LNCAP (cell line): ENCODE measurements around the gene BCS1L.

Experiments
- CTCF ChIP-seq: fragments of 450-650 bp; IDR thresholded peaks from 2 replicates; pipeline ENCODE4 v1.5.1; 2017; ENCODE audit warnings: mild to moderate bottlenecking

BCS1L gene

GRCh38 chr2:218627939-218628338 lies 31.5 kb upstream of the BCS1L start:
- no peak for TF ChIP-seq CTCF

DNA sequence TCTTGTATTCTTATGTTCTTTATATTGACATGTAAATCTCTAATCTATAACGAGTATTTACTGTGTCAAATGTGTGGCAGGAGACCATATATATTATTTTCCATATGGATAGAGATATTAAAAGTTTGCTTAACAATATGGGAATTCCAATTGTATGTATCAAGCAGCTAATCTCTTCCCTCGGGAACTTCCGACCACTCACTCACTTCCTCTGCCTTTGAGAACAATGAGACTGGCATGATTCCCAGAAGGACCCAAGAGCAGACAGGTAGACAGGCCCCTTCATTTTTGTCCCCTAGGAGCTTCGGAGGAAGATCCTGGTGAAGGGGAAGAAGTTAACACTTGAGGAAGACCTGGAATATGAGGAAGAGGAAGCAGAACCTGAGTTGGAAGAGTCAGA lies 27.6 kb upstream of the BCS1L start:
- no peak for TF ChIP-seq CTCF

DNA sequence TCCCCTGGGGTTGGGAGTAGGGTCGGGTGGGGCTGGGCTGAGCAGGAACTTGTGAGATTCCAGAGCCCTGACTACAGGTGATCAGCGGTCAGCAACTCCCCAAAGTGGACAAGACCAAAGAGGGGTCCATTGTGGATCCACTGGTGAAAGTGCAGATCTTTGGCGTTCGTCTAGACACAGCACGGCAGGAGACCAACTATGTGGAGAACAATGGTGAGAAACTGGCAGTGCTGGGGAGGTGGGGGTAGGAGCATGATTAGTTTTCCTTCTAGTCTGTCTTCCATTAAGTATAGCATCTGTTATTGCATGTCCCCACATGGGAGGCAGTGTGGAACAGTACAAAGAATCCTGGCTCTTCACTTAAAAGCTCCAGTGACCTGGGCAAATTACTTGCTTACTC lies 23.8 kb upstream of the BCS1L start:
- no peak for TF ChIP-seq CTCF

DNA sequence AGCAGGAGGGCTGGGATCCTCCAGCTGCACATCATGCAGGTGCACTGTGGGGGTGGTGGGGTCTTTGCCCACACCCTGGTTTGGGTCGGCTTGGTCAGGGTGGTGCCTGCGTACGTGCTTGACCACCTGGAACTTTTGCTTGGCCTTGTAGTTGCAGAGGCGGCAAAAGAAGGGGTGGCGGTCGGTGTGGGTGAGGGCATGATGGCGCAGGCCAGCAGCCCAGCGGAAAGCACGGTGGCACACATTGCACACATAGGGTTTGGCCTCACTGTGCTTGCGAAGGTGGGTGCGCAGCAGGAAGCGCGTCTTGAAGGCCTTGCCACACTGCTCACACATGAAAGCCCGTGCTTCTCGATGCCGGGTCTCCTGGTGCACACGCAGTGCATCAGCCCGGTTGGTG lies 21.1 kb upstream of the BCS1L start:
- TF ChIP-seq CTCF = no peak

- TF ChIP-seq CTCF = no peak
Measured at GRCh38 chr2:218642121-218642656, 17.3 kb upstream of the BCS1L start.

- TF ChIP-seq CTCF = no peak
Measured at GRCh38 chr2:218642786-218643185, 16.7 kb upstream of the BCS1L start.

- TF ChIP-seq CTCF = no peak
Measured at GRCh38 chr2:218643751-218644310, 15.7 kb upstream of the BCS1L start.

DNA sequence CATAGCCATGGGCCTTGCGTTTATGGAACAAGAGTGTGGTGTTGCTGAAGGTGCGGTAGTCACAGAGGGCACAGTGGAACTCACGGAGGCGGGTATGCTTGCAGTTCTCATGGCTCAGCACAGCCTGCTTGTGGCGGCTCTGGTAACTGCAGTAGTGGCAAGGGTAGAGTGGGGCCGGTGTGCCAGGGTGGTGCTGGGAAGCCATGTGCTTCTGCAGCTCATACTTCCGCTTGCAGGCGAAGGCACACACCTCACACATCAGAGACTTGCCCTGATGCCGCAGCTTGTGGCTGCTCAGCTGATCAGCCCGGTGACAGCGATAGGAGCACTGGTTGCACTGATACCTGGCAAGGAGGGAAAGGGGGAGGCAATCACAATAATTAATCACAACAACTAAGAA lies 14.8 kb upstream of the BCS1L start:
- TF ChIP-seq CTCF = no peak
